NOMO-1 treated with DMSO at 0.1 percent for 48 hours (cell line): ENCODE data around the gene ENAH.
A peak's percentile ranks its signal among the peaks of the same experiment; 100 is the strongest.
"Not testable (repeated sequence)": the region's sequence is repeated elsewhere in the genome, so short reads cannot be mapped to it uniquely, and the experiment has no call there.

Source experiments
- DNase-seq: peaks from one replicate; lab custom pipeline; 2025; ENCODE audit not compliant: unreplicated experiment; lab: John Stamatoyannopoulos, UW

ENAH gene

DNA sequence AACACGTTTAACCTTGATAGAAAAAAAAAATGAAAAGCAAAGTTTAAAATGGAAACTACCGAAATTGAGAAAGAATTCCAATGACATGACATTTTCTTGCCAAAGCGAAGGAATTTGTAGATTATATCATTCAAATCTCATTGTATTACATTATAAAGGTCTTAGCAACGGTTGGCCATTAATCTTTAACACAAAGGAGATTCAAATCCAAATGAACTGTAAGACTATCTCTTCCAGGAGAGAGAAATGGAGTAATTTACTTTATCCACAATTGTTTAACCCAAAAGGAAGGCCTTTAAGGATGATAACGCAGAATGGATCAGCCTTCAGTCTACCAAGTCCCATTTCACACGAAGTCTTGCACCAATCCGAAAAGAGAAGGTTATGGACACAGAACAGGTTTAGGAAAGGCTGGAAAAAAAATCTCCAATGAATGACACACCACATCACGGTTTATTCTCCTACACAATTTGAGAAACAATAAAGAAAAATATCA, 1.5 kb downstream of the ENAH start:
- no peak for DNase-seq

DNA sequence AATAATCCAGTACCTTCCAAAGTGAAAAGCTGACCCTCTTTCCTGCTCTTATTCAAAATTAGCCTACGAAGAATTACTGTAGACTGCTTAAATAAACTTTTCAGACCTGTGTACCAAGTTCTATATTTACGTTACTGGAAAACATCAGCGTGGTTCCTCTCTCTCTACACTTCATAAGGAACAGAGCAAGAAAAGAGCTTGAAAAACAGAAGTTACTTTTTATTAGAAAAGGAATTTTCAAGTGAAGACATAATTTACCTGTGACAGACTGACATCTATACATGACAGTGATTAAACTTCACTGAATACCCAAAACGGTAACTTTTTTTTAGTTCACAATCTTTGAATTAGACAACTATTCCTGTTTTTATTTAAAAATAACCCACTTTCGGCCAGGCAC, 2.7 kb downstream of the ENAH start:
- no peak for DNase-seq

DNA sequence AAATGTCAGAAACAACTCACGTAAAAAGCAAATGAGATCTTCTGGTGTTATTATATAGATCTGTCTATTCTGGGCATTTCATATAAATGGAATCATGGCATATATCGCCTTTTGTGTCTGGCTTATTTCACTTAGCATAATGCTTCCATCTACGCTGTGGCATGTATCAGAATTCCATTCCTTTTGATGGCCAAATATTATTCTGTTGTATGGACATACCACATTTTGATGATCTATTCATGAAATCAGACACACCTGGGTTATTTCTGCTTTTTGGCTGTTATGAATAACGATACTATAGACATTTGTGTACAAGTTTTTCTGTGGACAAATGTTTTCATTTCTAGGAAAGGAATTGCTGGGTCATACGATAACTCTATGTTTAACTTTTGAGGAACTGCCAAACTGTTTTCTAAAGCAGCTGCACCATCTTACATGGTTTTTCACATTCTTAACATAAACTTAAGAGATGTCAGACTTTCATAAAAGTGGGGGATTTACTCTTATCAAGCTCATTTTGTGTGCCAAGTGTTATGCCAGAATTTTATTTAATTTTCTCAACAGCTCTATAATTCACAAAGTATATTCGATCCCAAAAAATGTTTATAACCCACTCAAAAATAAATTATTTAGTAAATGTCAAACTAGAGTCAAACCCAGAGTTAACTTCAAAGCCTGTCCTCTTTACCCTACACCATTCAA, 7.6 kb downstream of the ENAH start:
- no peak for DNase-seq

DNA sequence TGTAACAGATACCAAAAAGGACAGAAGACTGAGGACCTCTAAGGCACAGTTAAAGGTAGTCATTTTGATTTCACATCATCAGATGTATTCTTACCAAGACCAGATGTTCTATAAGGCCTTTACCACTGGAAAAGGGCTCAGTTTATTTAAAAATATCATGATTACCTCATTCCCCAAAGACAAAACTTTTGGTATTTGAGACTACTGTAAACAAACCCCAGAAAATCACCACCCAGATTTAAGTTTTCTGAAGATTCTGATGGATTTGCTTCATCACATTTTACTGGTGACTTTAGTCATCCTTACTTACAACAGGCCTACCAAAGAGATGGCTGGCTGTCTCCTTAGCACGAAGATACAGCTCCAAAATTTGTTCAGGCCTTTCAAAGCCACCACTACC, 8.3 kb downstream of the ENAH start:
- DNase-seq, result no peak

DNA sequence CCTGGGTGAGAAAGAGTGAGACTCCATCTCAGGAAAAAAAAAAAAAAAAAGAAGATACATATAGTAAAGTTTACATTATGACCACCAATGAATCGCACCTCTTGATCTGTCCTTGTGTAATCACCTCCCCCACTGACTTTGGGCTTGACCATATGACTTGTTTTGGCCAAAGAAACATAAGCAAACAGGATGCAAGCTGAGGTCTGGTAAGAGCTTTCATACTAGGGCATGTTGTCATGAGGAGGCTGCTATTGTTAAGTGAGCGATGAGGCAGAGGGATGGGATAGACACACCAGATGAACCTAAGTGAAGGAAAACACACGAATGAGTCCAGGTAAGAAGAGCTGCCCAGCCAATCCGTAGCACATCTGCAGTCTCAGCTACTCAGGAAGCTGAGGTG, 10.7 kb downstream of the ENAH start:
- no peak for DNase-seq

- no peak for DNase-seq
Measured at GRCh38 chr1:225638853-225639252, 14.1 kb downstream of the ENAH start.

DNA sequence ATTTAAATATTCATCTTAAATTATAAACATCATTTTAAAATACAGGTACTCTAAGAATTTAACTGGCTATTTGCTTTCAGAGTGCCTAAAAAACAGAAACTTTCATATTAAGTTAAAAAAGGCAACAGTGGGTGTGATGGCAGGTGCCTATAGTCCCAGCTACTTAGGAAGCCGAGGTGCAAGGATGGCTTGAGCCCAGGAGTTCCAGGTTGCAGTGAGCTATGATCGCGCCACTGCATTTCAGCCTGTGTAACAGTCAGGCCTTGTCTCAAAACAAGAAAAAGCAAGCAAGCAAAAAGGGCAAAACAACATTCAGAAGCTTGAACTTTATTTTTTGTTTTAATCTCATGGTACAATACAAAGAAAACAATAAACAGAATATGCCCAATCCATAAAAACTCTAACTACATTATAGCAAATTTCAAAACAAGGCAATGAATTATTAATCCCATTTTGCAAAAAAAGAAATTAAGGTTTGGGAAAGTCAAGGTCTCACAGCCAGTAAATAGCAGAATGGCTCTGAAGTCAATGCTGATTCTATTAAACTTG, 15.2 kb downstream of the ENAH start:
- DNase-seq, result no peak

GRCh38 chr1:225636992-225637391, 15.9 kb downstream of the ENAH start:
- not testable (repeated sequence) for DNase-seq

GRCh38 chr1:225635649-225636048, 17.3 kb downstream of the ENAH start:
- DNase-seq, result no peak

- peak; percentile 15 for DNase-seq
Measured at GRCh38 chr1:225632836-225633235, 20.1 kb downstream of the ENAH start.

- no peak for DNase-seq
Measured at GRCh38 chr1:225631021-225631663, 21.8 kb downstream of the ENAH start.

DNA sequence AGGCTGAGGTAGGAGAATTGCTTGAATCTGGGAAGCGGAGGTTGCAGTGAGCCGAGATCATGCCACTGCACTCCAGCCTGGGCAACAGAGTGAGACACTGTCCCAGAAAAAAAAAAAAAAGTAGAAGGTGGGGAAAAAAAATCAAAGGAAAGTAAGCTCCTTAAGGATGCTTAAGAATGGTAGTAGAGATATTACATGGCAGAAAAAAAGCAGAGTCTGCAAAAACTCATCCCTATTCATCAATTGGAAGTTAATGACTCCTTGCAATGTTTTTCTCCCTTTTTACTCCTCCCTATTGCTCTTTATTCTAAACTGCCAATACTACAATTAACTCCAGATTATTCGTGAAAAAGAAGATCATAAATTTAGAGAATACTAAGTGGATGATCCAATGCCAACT, 23.4 kb downstream of the ENAH start:
- DNase-seq, result no peak

DNA sequence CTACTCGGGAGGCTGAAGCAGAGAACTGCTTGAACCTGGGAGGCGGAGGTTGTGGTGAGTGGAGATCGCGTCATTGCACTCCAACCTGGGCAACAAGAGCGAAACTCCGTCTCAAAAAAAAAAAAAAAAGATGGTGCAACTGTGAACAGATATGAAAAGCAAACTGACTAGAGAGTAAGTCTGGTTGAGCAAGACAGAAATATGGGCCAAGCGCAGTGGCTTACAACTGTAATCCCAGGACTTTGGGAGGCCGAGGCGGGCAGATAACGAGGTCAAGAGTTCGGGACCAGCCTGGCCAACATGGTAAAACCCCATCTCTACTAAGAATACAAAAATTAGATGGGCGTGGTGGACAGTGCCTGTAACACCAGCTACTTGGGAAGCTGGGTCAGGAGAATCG, 24.1 kb downstream of the ENAH start:
- not testable (repeated sequence) for DNase-seq

DNA sequence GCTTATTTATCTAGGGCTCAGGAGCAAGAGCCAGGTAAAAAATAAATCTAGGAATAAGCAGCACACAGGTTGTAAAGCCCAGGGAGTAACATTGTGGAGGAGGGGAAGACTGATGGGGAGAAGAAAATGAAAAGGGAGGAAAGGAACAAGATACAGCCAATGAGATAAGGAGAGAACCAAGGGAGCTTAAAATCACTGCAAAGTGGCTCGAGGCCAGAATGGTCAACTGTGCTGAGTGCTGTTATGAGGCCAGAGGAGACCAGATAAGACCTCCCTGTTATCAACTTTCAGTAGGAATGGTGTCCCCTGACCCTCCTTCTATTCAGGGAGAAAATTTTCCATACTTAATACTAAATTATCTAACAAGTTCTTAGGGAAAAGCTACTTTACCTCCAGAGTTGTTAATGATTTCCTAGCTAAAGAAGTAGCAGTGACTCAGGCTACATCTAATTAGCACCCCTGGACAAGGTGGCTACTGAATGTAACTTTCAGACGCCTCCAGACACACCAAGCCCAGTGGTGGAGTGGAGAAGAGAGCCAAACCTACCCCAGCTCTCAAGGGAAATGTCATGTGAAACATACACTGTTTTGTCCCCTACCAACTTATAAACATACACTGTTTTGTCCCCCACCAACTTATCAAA, 25.5 kb downstream of the ENAH start:
- DNase-seq, result no peak

DNA sequence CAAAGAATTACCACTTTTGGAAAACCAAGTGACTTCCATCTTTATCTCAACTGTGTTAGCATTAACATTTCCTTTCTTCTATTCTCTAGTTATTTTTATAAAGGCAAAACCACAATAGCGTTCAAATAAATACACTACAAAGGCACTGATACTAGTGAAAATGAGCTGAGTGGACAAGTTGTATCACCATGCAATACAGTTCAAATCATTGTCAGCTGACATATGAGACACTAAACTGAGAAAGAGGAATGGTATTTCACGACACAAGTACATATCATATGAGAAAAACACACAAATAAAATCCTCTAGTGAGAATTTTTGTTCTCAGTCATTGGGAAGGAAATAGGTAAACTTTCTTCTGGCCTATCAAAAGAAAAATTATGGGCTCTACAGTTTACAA, 26.2 kb downstream of the ENAH start:
- DNase-seq, result no peak

- no peak for DNase-seq
Measured at GRCh38 chr1:225617956-225618355, 35.0 kb downstream of the ENAH start.

DNA sequence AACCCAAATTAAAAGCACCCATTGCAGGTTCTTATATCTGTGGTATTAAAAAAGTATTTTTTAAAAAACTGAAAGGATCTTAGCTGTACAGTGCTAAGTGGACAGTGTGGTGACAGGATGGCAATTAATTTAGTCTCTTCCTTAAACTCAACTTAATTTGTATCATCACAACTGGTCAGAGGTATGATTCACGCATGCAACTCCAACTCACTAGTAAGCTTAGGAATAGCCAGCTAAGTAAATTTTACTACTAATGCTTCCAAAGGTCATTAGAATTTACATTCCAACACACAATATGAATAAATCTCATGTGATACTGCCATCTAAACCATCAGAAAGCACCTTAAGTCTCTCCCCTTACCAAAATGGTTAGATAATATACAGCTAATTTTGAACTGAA, 35.4 kb downstream of the ENAH start:
- DNase-seq, result no peak

DNA sequence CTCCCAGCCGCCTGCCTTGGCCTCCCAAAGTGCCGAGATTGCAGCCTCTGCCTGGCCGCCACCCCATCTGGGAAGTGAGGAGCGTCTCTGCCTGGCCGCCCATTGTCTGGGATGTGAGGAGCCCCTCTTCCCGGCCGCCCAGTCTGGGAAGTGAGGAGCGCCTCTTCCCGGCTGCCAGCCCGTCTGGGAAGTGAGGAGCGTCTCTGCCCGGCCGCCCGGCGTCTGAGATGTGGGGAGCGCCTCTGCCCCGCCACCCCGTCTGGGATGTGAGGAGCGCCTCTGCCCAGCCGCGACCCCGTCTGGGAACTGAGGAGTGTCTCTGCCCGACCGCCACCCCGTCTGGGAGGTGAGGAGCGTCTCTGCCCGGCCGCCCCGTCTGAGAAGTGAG, 37.5 kb downstream of the ENAH start:
- not testable (repeated sequence) for DNase-seq

- no peak for DNase-seq
Measured at GRCh38 chr1:225613006-225613405, 39.9 kb downstream of the ENAH start.

DNA sequence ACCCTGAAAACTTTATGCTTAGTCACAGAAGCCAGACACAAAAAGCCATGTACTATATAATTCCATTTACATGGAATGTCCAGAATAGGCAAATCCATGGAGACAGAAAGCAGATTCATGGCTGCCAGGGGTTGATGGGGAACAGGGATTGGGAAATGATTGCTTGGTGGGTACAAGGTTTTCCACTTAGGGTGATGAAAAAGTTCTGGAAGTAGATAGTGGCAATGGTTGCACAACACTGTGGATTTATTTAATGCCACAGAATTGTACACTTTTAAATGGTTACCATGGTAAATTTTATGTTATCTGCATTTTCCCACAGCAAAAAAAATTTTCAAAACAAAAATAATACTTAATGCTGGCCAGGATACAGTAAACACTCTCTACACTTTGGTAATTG, 40.6 kb downstream of the ENAH start:
- no peak for DNase-seq

GRCh38 chr1:225611537-225612223, 41.2 kb downstream of the ENAH start:
- DNase-seq, result no peak
